BJ (cell line): ENCODE results near the gene KDM1A. TPM values are rescaled to one million over a fixed set of nuclear protein-coding genes. Genes with fewer than 3 reads are reported as not detected.

Experiments
- CTCF ChIA-PET: fragments of 350-600 bp; formaldehyde crosslinking; extraction: SDS; loops from one replicate; lab custom pipeline; 2021; ENCODE audit warnings: antibody characterized with exemption, inconsistent platforms; lab: Yijun Ruan, JAX
- POLR2A ChIA-PET: fragments of 300-600 bp; sonication (Branson Sonifier 250); formaldehyde crosslinking; extraction: SDS; loops from one replicate; lab custom pipeline; 2021; ENCODE audit warnings: antibody characterized with exemption; lab: Charles Lee
- DNase-seq: peaks from one replicate; pipeline ENCODE4 v3.0.0-alpha.2; 2011; ENCODE audit warnings: low read depth
- H3K27me3 ChIP-seq: 2 replicates; pipeline ENCODE4 v1.6.0; 2011; ENCODE audit warnings: low read length; ENCODE audit not compliant: control insufficient read depth, insufficient read depth
- H3K36me3 ChIP-seq: 2 replicates; pipeline ENCODE4 v1.5.1; 2011; ENCODE audit warnings: low read length; ENCODE audit not compliant: control insufficient read depth, insufficient read depth
- H3K4me3 ChIP-seq: 2 replicates; pipeline ENCODE4 v1.5.1; 2011; ENCODE audit warnings: low read depth, mild to moderate bottlenecking, control low read depth, low read length
- CTCF ChIP-seq: IDR thresholded peaks from 2 replicates; pipeline ENCODE4 v1.5.1; 2011; ENCODE audit warnings: low read depth, mild to moderate bottlenecking, control low read depth, inconsistent platforms, low read length, moderate library complexity; ENCODE audit not compliant: insufficient read depth
- polyA plus RNA-seq: library from polyadenylated mRNA; depleted of rRNA; stranded (reverse); fragments of >200 nt; gene quantifications from 2 replicates; pipeline ENCODE4 v1.2.3, GENCODE V29; 2011; rRNA removed
- small RNA-seq: library from RNA; depleted of rRNA; stranded (forward); fragments of <200 nt; gene quantifications from one replicate; pipeline ENCODE3, GENCODE V24; 2012; ENCODE audit warnings: low replicate concordance, low read depth; ENCODE audit not compliant: insufficient read length

KDM1A gene
- polyA plus RNA-seq, 1 experiment: 52.2 TPM

- TF ChIP-seq CTCF: no peak
- H3K27me3 ChIP-seq: no peaks in the 10 kb centered on the region
- H3K36me3 ChIP-seq: no peaks in the 10 kb centered on the region
- DNase-seq: no peak
- CTCF ChIA-PET: interaction anchor here (0.8 to 0.9 kb wide), 2 partner anchors 36 to 51 kb away, joined by 4 read pairs; no protein-coding TSS in a partner anchor
- POLR2A ChIA-PET: no interaction called here
- no peak overlapping the region for H3K4me3 ChIP-seq
Observed at GRCh38 chr1:23132033-23132432, 112.8 kb downstream of the KDM1A start.

Small RNA genes within 50 kb of the gene (small RNA-seq; reads per million reads assigned to genes)
- gene MIR3115 (2.3 reads per million, percentile 19 among the genes with 10 or more reads in this experiment), gene MIR4419A (not detected)

Other genes starting within 250 kb of the KDM1A start
- not detected in 2 replicates for gene LACTBL1, start 46.6 kb upstream of the KDM1A start, polyA plus RNA-seq
- not detected in 2 replicates for gene TEX46, start 3.6 kb upstream of the KDM1A start, polyA plus RNA-seq
- gene LUZP1, start 149.4 kb downstream of the KDM1A start, polyA plus RNA-seq: 22.0 and 24.5 TPM in 2 replicates
- gene HTR1D, start 198.0 kb downstream of the KDM1A start, polyA plus RNA-seq: 0.06 and 0.07 TPM in 2 replicates